ENCODE data around the gene MIA2. TPM values are rescaled to one million over a fixed set of nuclear protein-coding genes. Genes with fewer than 3 reads are reported as not detected.
"Not testable (repeated sequence)": the region's sequence is repeated elsewhere in the genome, so short reads cannot be mapped to it uniquely, and the experiment has no call there.

MIA2 gene
- total RNA-seq, 1 experiment from 2014 or later: 43.9 TPM

- ChIA-PET CTCF (no interaction called here), POLR2A (ENCODE audit: unreplicated experiment) (no interaction called here)
- Histone ChIP-seq H2AFZ (no peak overlapping the region), H3K4me1 (replicated peaks; ENCODE audit: insufficient read depth) (0 out of 2 replicates have a peak, but pooled peaks cover 5% of the 10 kb centered on the region), H3K4me3 (no peak overlapping the region), H4K20me1 (ENCODE audit: insufficient read depth) (peaks cover 70% of the 10 kb centered on the region), H3K4me2 (no peak overlapping the region), H3K79me2 (ENCODE audit: low read depth) (peaks cover 91% of the 10 kb centered on the region), H3K27me3 (ENCODE audit: insufficient read depth, low read depth) (no peaks in the 10 kb centered on the region), H3K9me2 (ENCODE audit: insufficient read depth) (no peaks in the 10 kb centered on the region), H3F3A (ENCODE audit: insufficient read depth, low read depth) (no peaks in the 10 kb centered on the region), H3K27ac (no peak overlapping the region), H3K36me3 (ENCODE audit: low read depth) (peaks cover 16% of the 10 kb centered on the region), H3K9me3 (ENCODE audit: insufficient read depth, low read depth) (no peaks in the 10 kb centered on the region)
- intact Hi-C loops (cut with micrococcal nuclease; ENCODE audit: unreplicated experiment): no loop called here
- DNase-seq: no peak
- TF ChIP-seq CTCF (conservative IDR thresholded peaks at IDR 0.05) (no peak), EZH2 (IDR thresholded peaks at IDR 0.05; ENCODE audit: low read depth) (no peak)
- no TSS peak for BruUV-seq (replicated peaks)
Measured at GRCh38 chr14:39276005-39276404, 42.3 kb downstream of the MIA2 start.

- BruUV-seq (replicated peaks): no TSS peak
- H2AFZ ChIP-seq: no peak overlapping the region
- no peak overlapping the region for H3K4me2 ChIP-seq
- H4K20me1 ChIP-seq (ENCODE audit: insufficient read depth): peaks cover 69% of the 10 kb centered on the region
- TF ChIP-seq EZH2 (IDR thresholded peaks at IDR 0.05; ENCODE audit: low read depth) (no peak), CTCF (conservative IDR thresholded peaks at IDR 0.05) (no peak)
- 0 out of 2 replicates have a peak, but pooled peaks cover 5% of the 10 kb centered on the region for H3K4me1 ChIP-seq (replicated peaks; ENCODE audit: insufficient read depth)
- H3K27ac ChIP-seq: no peak overlapping the region
- H3K9me3 ChIP-seq (ENCODE audit: insufficient read depth, low read depth): no peaks in the 10 kb centered on the region
- no peak for DNase-seq
- H3F3A ChIP-seq (ENCODE audit: insufficient read depth, low read depth): no peaks in the 10 kb centered on the region
- H3K36me3 ChIP-seq (ENCODE audit: low read depth): peaks cover 16% of the 10 kb centered on the region
- ChIA-PET POLR2A (ENCODE audit: unreplicated experiment) (no interaction called here), CTCF (no interaction called here)
- H3K27me3 ChIP-seq (ENCODE audit: insufficient read depth, low read depth): no peaks in the 10 kb centered on the region
- H3K79me2 ChIP-seq (ENCODE audit: low read depth): peaks cover 84% of the 10 kb centered on the region
- intact Hi-C loops (cut with micrococcal nuclease; ENCODE audit: unreplicated experiment): no loop called here
- H3K4me3 ChIP-seq: no peak overlapping the region
- H3K9me2 ChIP-seq (ENCODE audit: insufficient read depth): no peaks in the 10 kb centered on the region
Measured at GRCh38 chr14:39276579-39277114, 42.9 kb downstream of the MIA2 start.

- BruUV-seq (replicated peaks): no TSS peak
- Histone ChIP-seq H3K4me1 (replicated peaks; ENCODE audit: insufficient read depth) (0 out of 2 replicates have a peak, but pooled peaks cover 5% of the 10 kb centered on the region), H3K79me2 (ENCODE audit: low read depth) (peaks cover 68% of the 10 kb centered on the region), H2AFZ (no peak overlapping the region), H3K9me2 (ENCODE audit: insufficient read depth) (no peaks in the 10 kb centered on the region), H3K4me2 (no peak overlapping the region), H3K27ac (no peak overlapping the region), H3F3A (ENCODE audit: insufficient read depth, low read depth) (no peaks in the 10 kb centered on the region), H3K27me3 (ENCODE audit: insufficient read depth, low read depth) (no peaks in the 10 kb centered on the region), H3K4me3 (no peak overlapping the region), H4K20me1 (ENCODE audit: insufficient read depth) (peaks cover 48% of the 10 kb centered on the region), H3K36me3 (ENCODE audit: low read depth) (peaks cover 22% of the 10 kb centered on the region), H3K9me3 (ENCODE audit: insufficient read depth, low read depth) (no peaks in the 10 kb centered on the region)
- intact Hi-C loops (cut with micrococcal nuclease; ENCODE audit: unreplicated experiment): no loop called here
- ChIA-PET CTCF (no interaction called here), POLR2A (ENCODE audit: unreplicated experiment) (no interaction called here)
- DNase-seq: no peak
- TF ChIP-seq CTCF (conservative IDR thresholded peaks at IDR 0.05) (no peak), EZH2 (IDR thresholded peaks at IDR 0.05; ENCODE audit: low read depth) (no peak)
Measured at GRCh38 chr14:39279515-39279914, 45.8 kb downstream of the MIA2 start.

GRCh38 chr14:39280678-39281077 is 47.0 kb downstream of the MIA2 start:
- H3F3A ChIP-seq (ENCODE audit: insufficient read depth, low read depth); H3K4me3 ChIP-seq; CTCF ChIA-PET; intact Hi-C loops (cut with micrococcal nuclease; ENCODE audit: unreplicated experiment); H3K4me1 ChIP-seq (replicated peaks; ENCODE audit: insufficient read depth); H2AFZ ChIP-seq; H3K4me2 ChIP-seq; H3K27ac ChIP-seq; H3K27me3 ChIP-seq (ENCODE audit: insufficient read depth, low read depth); DNase-seq; H3K9me3 ChIP-seq (ENCODE audit: insufficient read depth, low read depth); H3K9me2 ChIP-seq (ENCODE audit: insufficient read depth); POLR2A ChIA-PET (ENCODE audit: unreplicated experiment); BruUV-seq (replicated peaks): not testable (repeated sequence)
- H3K36me3 ChIP-seq (ENCODE audit: low read depth): peaks cover 22% of the 10 kb centered on the region
- peaks cover 43% of the 10 kb centered on the region for H4K20me1 ChIP-seq (ENCODE audit: insufficient read depth)
- peaks cover 57% of the 10 kb centered on the region for H3K79me2 ChIP-seq (ENCODE audit: low read depth)
